Subcutaneous abdominal adipose tissue (tissue), 5 donors: Measurements from ENCODE around the gene CCDC40.

ENCODE experiments used
- H3K27ac ChIP-seq: one replicate; pipeline ENCODE4 v1.7.0; 2013; ENCODE audit warnings: low read depth, mild to moderate bottlenecking, inconsistent platforms, low read length, moderate library complexity
- H3K27me3 ChIP-seq, 5 donors: one replicate each; pipeline ENCODE4 v1.7.0; 2013; ENCODE audit warnings: low read length in 5 of 5, inconsistent platforms in 1 of 5; ENCODE audit not compliant: control insufficient read depth in 5 of 5, insufficient read depth in 4 of 5
- H3K36me3 ChIP-seq, 5 donors: one replicate each; pipeline ENCODE4 v1.7.0; 2013; ENCODE audit warnings: low read length in 5 of 5; ENCODE audit not compliant: control insufficient read depth in 5 of 5, insufficient read depth in 5 of 5
- H3K4me1 ChIP-seq, 5 donors: one replicate each; pipeline ENCODE4 v1.7.0; 2013; ENCODE audit warnings: low read length in 5 of 5, mild to moderate bottlenecking in 3 of 5, moderate library complexity in 1 of 5; ENCODE audit not compliant: control insufficient read depth in 5 of 5, insufficient read depth in 5 of 5
- H3K4me3 ChIP-seq, 5 donors: one replicate each; pipeline ENCODE4 v1.7.0; 2013; ENCODE audit warnings: low read length in 5 of 5, low read depth in 1 of 5
- H3K9ac ChIP-seq, 5 donors: one replicate each; pipeline ENCODE4 v1.7.0; 2013; ENCODE audit warnings: low read length in 5 of 5, mild to moderate bottlenecking in 4 of 5, moderate library complexity in 3 of 5
- H3K9me3 ChIP-seq, 5 donors: one replicate each; pipeline ENCODE4 v1.7.0; 2013; ENCODE audit warnings: low read length in 5 of 5; ENCODE audit not compliant: control insufficient read depth in 5 of 5
- donor health status: healthy.
- donor health status: healthy.
- donor health status: healthy.
- donor health status: healthy.
- donor health status: healthy.

CCDC40 gene

DNA sequence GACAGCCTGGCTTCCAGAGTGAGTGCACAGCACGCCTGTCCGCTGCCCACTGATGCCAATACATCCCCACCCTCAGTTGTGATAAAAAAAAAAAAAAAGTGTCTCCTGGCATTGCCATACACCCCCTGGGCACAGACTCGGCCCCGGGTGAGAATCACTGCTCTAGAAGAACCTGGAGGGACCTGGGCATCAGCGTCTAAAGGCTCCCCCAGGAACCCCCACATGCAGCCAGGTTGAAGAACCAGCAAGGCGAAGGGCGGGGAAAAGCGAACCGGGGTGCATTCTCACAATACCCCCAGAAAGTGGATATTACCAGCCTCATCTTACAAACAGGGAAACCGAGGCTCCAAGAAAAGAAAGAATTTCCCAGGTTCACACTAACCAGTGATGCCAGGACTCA, 28.5 kb upstream of the CCDC40 start:
- Histone ChIP-seq H3K9ac (no peak overlapping the region), H3K27ac (no peak overlapping the region), H3K4me1 (peaks cover 4 to 45% (median 36%) of the 10 kb centered on the region in 5 donors), H3K36me3 (peaks cover 0 to 42% (median 31%) of the 10 kb centered on the region in 5 donors), H3K9me3 (no peaks in the 10 kb centered on the region), H3K27me3 (no peaks in the 10 kb centered on the region), H3K4me3 (no peak overlapping the region)

- no peaks in the 10 kb centered on the region for H3K9me3 ChIP-seq
- no peak overlapping the region for H3K27ac ChIP-seq
- peaks cover 0 to 44% (median 33%) of the 10 kb centered on the region in 5 donors for H3K36me3 ChIP-seq
- H3K27me3 ChIP-seq, result no peaks in the 10 kb centered on the region
- H3K4me3 ChIP-seq, result peak overlapping the region in 1 of 5 donors; percentile 2
- peaks cover 4 to 45% (median 36%) of the 10 kb centered on the region in 5 donors for H3K4me1 ChIP-seq
- H3K9ac ChIP-seq, result no peak overlapping the region
Observed at GRCh38 chr17:80008383-80008840, 28.0 kb upstream of the CCDC40 start.

DNA sequence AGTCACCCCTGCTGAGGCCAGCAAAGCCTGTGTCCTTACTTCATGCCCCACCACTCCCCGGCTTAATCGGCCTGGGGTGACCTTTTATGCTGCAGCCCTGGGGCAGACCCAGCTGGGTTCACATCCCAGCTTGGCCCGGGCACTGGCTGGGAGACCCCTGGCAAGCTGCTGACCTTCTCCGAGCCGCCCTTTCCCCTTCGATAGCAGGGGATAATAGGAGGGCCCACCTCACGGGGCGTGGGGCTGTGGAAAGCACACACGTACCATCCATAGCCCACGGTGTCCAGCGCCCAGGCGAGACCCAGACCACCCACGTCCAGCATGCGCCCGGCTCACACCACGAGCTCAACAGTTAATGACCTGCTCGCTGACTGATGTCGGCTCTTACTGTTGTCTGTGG, 27.6 kb upstream of the CCDC40 start:
- no peak overlapping the region for H3K27ac ChIP-seq
- H3K9me3 ChIP-seq, result no peaks in the 10 kb centered on the region
- no peak overlapping the region for H3K9ac ChIP-seq
- peak overlapping the region in 1 of 5 donors; percentile 2 for H3K4me3 ChIP-seq
- peaks cover 0 to 46% (median 33%) of the 10 kb centered on the region in 5 donors for H3K36me3 ChIP-seq
- H3K4me1 ChIP-seq, result peaks cover 4 to 45% (median 36%) of the 10 kb centered on the region in 5 donors
- no peaks in the 10 kb centered on the region for H3K27me3 ChIP-seq

DNA sequence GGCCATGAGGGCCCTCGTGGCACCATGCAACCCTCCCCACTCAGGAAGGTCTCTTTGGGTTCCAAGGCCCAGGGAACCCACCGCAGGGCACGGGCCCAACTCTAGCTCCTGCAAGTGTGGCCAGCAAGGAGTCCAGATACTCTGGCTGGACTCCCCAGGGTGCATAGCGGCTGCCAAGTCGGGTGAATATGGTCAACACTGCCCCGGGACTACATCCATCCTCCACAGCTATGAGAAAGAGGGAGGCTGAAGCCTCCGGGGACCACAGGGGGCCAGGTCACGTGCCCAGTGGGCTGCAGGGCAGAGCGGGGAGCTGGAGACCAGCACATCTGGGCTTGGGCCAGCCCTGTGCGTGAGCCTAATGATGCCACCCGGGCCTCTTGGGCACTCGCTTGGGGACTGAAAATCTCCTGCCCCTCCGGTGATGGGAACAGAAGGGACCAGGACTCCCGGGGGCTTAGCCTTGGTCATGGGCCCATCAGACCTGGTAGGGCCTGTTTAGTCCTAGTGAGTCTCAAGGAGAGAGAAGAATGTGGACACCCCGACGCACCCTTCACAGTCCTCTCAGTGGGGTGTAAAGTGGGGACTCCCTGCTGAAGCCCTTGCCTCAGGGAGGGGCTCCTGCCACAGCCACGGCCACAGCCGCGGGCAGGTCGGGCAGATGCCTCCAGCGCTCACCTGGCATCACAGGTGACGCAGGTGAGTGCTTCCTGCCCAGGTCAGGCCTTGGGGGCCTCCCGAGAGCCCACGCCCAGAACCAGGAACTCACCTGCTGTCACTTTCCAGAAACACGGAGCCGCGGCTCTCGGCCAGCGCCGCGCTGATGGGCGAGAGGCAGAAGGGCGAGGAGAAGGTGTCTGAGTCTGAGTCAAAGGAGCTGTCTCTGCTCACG, 26.8 kb upstream of the CCDC40 start:
- no peak overlapping the region for H3K27ac ChIP-seq

GRCh38 chr17:80010283-80010858, 26.1 kb upstream of the CCDC40 start:
- peaks cover 0 to 43% (median 31%) of the 10 kb centered on the region in 5 donors for H3K36me3 ChIP-seq
- peaks cover 4 to 44% (median 36%) of the 10 kb centered on the region in 5 donors for H3K4me1 ChIP-seq
- no peaks in the 10 kb centered on the region for H3K27me3 ChIP-seq
- no peaks in the 10 kb centered on the region for H3K9me3 ChIP-seq
- H3K27ac ChIP-seq, result no peak overlapping the region
- H3K9ac ChIP-seq, result no peak overlapping the region
- no peak overlapping the region for H3K4me3 ChIP-seq

More for the DNA sequence above, 26.8 kb upstream of the CCDC40 start:
- H3K4me3 ChIP-seq, result no peak overlapping the region
- H3K27me3 ChIP-seq, result no peaks in the 10 kb centered on the region
- peaks cover 0 to 45% (median 31%) of the 10 kb centered on the region in 5 donors for H3K36me3 ChIP-seq
- no peak overlapping the region for H3K9ac ChIP-seq
- H3K4me1 ChIP-seq, result peaks cover 4 to 45% (median 36%) of the 10 kb centered on the region in 5 donors
- H3K9me3 ChIP-seq, result no peaks in the 10 kb centered on the region

GRCh38 chr17:80011989-80012555, 24.4 kb upstream of the CCDC40 start:
- H3K9ac ChIP-seq, result no peak overlapping the region
- H3K27me3 ChIP-seq, result no peaks in the 10 kb centered on the region
- H3K9me3 ChIP-seq, result no peaks in the 10 kb centered on the region
- H3K36me3 ChIP-seq, result peaks cover 0 to 43% (median 29%) of the 10 kb centered on the region in 5 donors
- H3K27ac ChIP-seq, result no peak overlapping the region
- no peak overlapping the region for H3K4me3 ChIP-seq
- H3K4me1 ChIP-seq, result peaks cover 4 to 34% (median 26%) of the 10 kb centered on the region in 5 donors

GRCh38 chr17:80012765-80013741, 23.4 kb upstream of the CCDC40 start:
- no peak overlapping the region for H3K4me3 ChIP-seq
- peaks cover 4 to 34% (median 25%) of the 10 kb centered on the region in 5 donors for H3K4me1 ChIP-seq
- no peak overlapping the region for H3K9ac ChIP-seq
- H3K9me3 ChIP-seq, result no peaks in the 10 kb centered on the region
- no peak overlapping the region for H3K27ac ChIP-seq
- peaks cover 0 to 38% (median 22%) of the 10 kb centered on the region in 5 donors for H3K36me3 ChIP-seq
- H3K27me3 ChIP-seq, result no peaks in the 10 kb centered on the region

DNA sequence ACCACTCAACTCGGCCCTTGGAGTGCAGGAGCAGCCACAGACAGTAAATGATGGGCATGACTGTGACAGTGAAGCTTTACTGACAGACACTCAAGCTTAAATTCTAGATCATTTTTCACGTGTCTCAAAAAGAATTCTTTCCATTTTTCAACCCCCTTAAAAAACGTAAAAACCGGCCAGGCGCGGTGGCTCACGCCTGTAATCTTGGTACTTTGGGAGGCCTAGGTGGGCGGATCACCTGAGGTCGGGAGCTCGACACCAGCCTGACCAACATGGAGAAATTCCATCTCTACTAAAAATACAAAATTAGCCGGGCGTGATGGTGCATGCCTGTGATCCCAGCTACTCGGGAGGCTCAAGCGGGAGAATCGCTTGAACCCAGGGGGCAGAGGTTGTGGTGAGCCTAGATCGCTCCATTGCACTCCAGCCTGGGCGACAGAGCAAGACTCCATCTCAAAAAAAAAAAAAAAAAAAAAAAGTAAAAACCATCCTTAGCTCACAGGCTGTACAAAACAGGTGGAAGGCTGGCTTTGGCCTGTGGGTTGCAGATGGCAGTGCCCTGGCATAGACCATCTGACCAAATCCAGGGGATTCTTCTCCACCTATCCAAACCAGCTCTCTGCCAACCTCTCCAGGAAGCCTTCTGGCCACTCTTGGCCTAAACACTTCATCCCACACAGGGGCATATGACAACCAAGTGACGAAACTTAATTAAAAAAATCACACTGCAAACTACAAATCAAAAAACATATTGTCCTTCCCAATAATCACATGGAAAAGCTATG, 19.0 kb upstream of the CCDC40 start:
- Histone ChIP-seq H3K27ac (no peak overlapping the region), H3K4me3 (no peak overlapping the region), H3K27me3 (no peaks in the 10 kb centered on the region), H3K36me3 (peaks cover 0 to 12% (median 10%) of the 10 kb centered on the region in 5 donors), H3K9ac (no peak overlapping the region), H3K9me3 (no peaks in the 10 kb centered on the region), H3K4me1 (peaks cover 0 to 25% (median 10%) of the 10 kb centered on the region in 5 donors)
